A673 (cell line): Measurements from ENCODE around the gene EPS15. TPM values are rescaled to one million over a fixed set of nuclear protein-coding genes. Genes with fewer than 3 reads are reported as not detected.

Experiments
- BruUV-seq: library from RNA; stranded (reverse); fragments of 400-500 nt; replicated peaks from 2 replicates; lab custom pipeline; 2021; lab: Mats Ljungman, UMichigan
- CTCF ChIA-PET: fragments of 300-600 bp; sonication (Branson Sonifier 250); formaldehyde crosslinking; loops from one replicate; lab custom pipeline; 2022; ENCODE audit warnings: antibody characterized with exemption; lab: Charles Lee
- POLR2A ChIA-PET: fragments of 300-600 bp; sonication (Branson Sonifier 250); formaldehyde crosslinking; loops from one replicate; lab custom pipeline; 2022; ENCODE audit warnings: antibody characterized with exemption; ENCODE audit not compliant: low non-redundant PET; lab: Charles Lee
- DNase-seq: peaks from one replicate; pipeline ENCODE4 v3.0.0-alpha.2; 2015; ENCODE audit warnings: low spot score
- H3K27ac ChIP-seq: fragments of 200-600 bp; sonication (generic); 2 replicates; pipeline ENCODE4 v1.5.1; 2016; ENCODE audit warnings: mixed run types, low read depth, mild to moderate bottlenecking, mixed read lengths, antibody characterized with exemption, low read length; ENCODE audit not compliant: poor library complexity, severe bottlenecking
- H3K27me3 ChIP-seq: fragments of 200-600 bp; sonication (generic); replicated peaks from 2 replicates; pipeline ENCODE4 v1.6.1; 2017; ENCODE audit warnings: mixed run types, low read depth, mild to moderate bottlenecking, mixed read lengths, antibody characterized with exemption, low read length; ENCODE audit not compliant: insufficient read depth, poor library complexity
- H3K36me3 ChIP-seq: fragments of 200-600 bp; sonication (generic); 2 replicates; pipeline ENCODE4 v1.6.1; 2016; ENCODE audit warnings: mixed run types, mild to moderate bottlenecking, mixed read lengths, antibody characterized with exemption, low read length; ENCODE audit not compliant: insufficient read depth, poor library complexity, severe bottlenecking
- H3K4me1 ChIP-seq: fragments of 200-600 bp; sonication (generic); 2 replicates; pipeline ENCODE4 v1.6.1; 2017; ENCODE audit warnings: mixed run types, mild to moderate bottlenecking, mixed read lengths, antibody characterized with exemption, low read length; ENCODE audit not compliant: insufficient read depth, poor library complexity, severe bottlenecking
- H3K4me3 ChIP-seq: fragments of 200-600 bp; sonication (generic); 2 replicates; pipeline ENCODE4 v1.5.1; 2016; ENCODE audit warnings: low read depth, mixed run types, mild to moderate bottlenecking, mixed read lengths, low read length; ENCODE audit not compliant: poor library complexity, severe bottlenecking
- H3K9me3 ChIP-seq: fragments of 200-600 bp; sonication (generic); 2 replicates; pipeline ENCODE4 v1.6.1; 2016; ENCODE audit warnings: mixed run types, low read depth, mild to moderate bottlenecking, mixed read lengths, antibody characterized with exemption, low read length; ENCODE audit not compliant: poor library complexity, severe bottlenecking
- CTCF ChIP-seq: fragments of 300-800, 200-600 bp; sonication (generic); conservative IDR thresholded peaks from 2 replicates; pipeline ENCODE4 v1.5.1; 2017; ENCODE audit warnings: low read depth, mild to moderate bottlenecking, antibody characterized with exemption, low read length, moderate library complexity, mixed read lengths
- EZH2 ChIP-seq: fragments of 200-600 bp; sonication (generic); IDR thresholded peaks from 2 replicates; pipeline ENCODE4 v1.6.1; 2017; ENCODE audit warnings: borderline replicate concordance, low read depth, mild to moderate bottlenecking, mixed read lengths, antibody characterized with exemption, low read length; ENCODE audit not compliant: poor library complexity, severe bottlenecking
- intact Hi-C: fragments of 100-400 bp; cut with micrococcal nuclease; formaldehyde crosslinking; loops from one replicate; pipeline ENCODE4 v1.10.0; 2022; ENCODE audit not compliant: unreplicated experiment
- total RNA-seq: library from RNA; stranded (reverse); gene quantifications from 2 replicates; pipeline ENCODE4 v1.2.3, GENCODE V29; 2021

Gene EPS15
- total RNA-seq, 1 experiment from 2014 or later = 50.6 TPM

- no peaks in the 10 kb centered on the region for H3K27me3 ChIP-seq
- H3K27ac ChIP-seq = peak overlapping the region; percentile 3
- no TSS peak for BruUV-seq
- H3K9me3 ChIP-seq = no peaks in the 10 kb centered on the region
- intact Hi-C loops = no loop called here
- ChIA-PET POLR2A (no interaction called here), CTCF (no interaction called here)
- peaks cover 65% of the 10 kb centered on the region for H3K4me1 ChIP-seq
- no peak for DNase-seq
- TF ChIP-seq CTCF = no peak
- no peak for TF ChIP-seq EZH2
- peaks cover 9% of the 10 kb centered on the region for H3K36me3 ChIP-seq
- H3K4me3 ChIP-seq = no peak overlapping the region
These were observed 76.5 kb downstream of the EPS15 start for GRCh38 chr1:51442616-51443015.

- Histone ChIP-seq H3K9me3 (no peaks in the 10 kb centered on the region), H3K4me1 (peaks cover 61% of the 10 kb centered on the region), H3K4me3 (no peak overlapping the region), H3K27me3 (no peaks in the 10 kb centered on the region), H3K36me3 (peaks cover 9% of the 10 kb centered on the region), H3K27ac (peak overlapping the region; percentile 3)
- DNase-seq = no peak
- no peak for TF ChIP-seq EZH2
- no peak for TF ChIP-seq CTCF
- intact Hi-C loops = no loop called here
- ChIA-PET POLR2A (no interaction called here), CTCF (no interaction called here)
- BruUV-seq = no TSS peak
These were observed 76.9 kb downstream of the EPS15 start for GRCh38 chr1:51442198-51442597.

GRCh38 chr1:51439895-51440294 is 79.2 kb downstream of the EPS15 start:
- H3K4me1 ChIP-seq = peaks cover 42% of the 10 kb centered on the region
- DNase-seq = no peak
- H3K4me3 ChIP-seq = no peak overlapping the region
- no TSS peak for BruUV-seq
- TF ChIP-seq EZH2 = no peak
- TF ChIP-seq CTCF = no peak
- ChIA-PET CTCF (no interaction called here), POLR2A (no interaction called here)
- H3K27ac ChIP-seq = no peak overlapping the region
- H3K36me3 ChIP-seq = peaks cover 9% of the 10 kb centered on the region
- intact Hi-C loops = no loop called here
- H3K27me3 ChIP-seq = no peaks in the 10 kb centered on the region
- no peaks in the 10 kb centered on the region for H3K9me3 ChIP-seq
